T-cell (primary cell): ENCODE results near the gene PRDM16. TPM values are rescaled to one million over a fixed set of nuclear protein-coding genes. Genes with fewer than 3 reads are reported as not detected.

Experiments
- ATAC-seq, 4 experiments: fragments of 200-7000 bp in 3 of 4; fragments of 150-1000 bp in 1 of 4; cut with Tn5 transposase; replicated peaks in 1 of 4; 1 replicate in 3 of 4; 2 replicates in 1 of 4; pipeline ENCODE4 v1.10.0; 2021; ENCODE audit warnings: moderate library complexity in 3 of 4, mild to moderate bottlenecking in 2 of 4, moderate number of reproducible peaks in 1 of 4
- CTCF ChIA-PET, 2 donors: fragments of 300-600 bp; sonication (Branson Sonifier 250); formaldehyde crosslinking; loops; one replicate each; lab custom pipeline; 2022; ENCODE audit warnings: antibody characterized with exemption in 2 of 2; lab: Charles Lee
- POLR2A ChIA-PET, 2 donors: fragments of 300-600 bp; sonication (Branson Sonifier 250); formaldehyde crosslinking; loops; one replicate each; lab custom pipeline; 2022; ENCODE audit warnings: antibody characterized with exemption in 2 of 2; lab: Charles Lee
- DNase-seq, 35 experiments: peaks; one replicate each; pipeline versions ENCODE4 v3.0.0 to v3.0.0-alpha.2; 2013 to 2023
- H3K27ac ChIP-seq: one replicate; pipeline ENCODE4 v1.5.1; 2013; ENCODE audit warnings: low read length
- H3K27me3 ChIP-seq, 2 experiments: replicated peaks in 1 of 2; 1 replicate in 1 of 2; 2 replicates in 1 of 2; pipeline versions ENCODE4 v1.6.1 to v1.7.0; 2013; ENCODE audit warnings: low read length in 1 of 2, mixed read lengths in 1 of 2; ENCODE audit not compliant: control insufficient read depth in 2 of 2, insufficient read depth in 2 of 2; ENCODE audit errors: extremely low read depth in 1 of 2
- H3K36me3 ChIP-seq, 2 donors: 1 replicate in 1 of 2; 2 replicates in 1 of 2; pipeline versions ENCODE4 v1.6.1 to v1.7.0; 2013; ENCODE audit warnings: low read length in 1 of 2; ENCODE audit not compliant: control insufficient read depth in 2 of 2, insufficient read depth in 1 of 2; ENCODE audit errors: extremely low read depth in 1 of 2
- H3K4me1 ChIP-seq, 2 experiments: 1 replicate in 1 of 2; 2 replicates in 1 of 2; pipeline versions ENCODE4 v1.6.1 to v1.7.0; 2013; ENCODE audit warnings: low read length in 2 of 2, mixed read lengths in 1 of 2; ENCODE audit not compliant: insufficient read depth in 2 of 2, control insufficient read depth in 1 of 2; ENCODE audit errors: extremely low read depth in 1 of 2
- H3K4me3 ChIP-seq, 2 donors: 1 replicate in 1 of 2; 2 replicates in 1 of 2; pipeline versions ENCODE4 v1.5.1 to v1.7.0; 2013; ENCODE audit warnings: mild to moderate bottlenecking in 2 of 2, low read length in 1 of 2, moderate library complexity in 1 of 2; ENCODE audit not compliant: control insufficient read depth in 1 of 2; ENCODE audit errors: extremely low read depth in 1 of 2
- H3K9me3 ChIP-seq: 2 replicates; pipeline ENCODE4 v1.7.0; 2013
- H3K27ac Mint-ChIP-seq, 2 donors: one replicate each; pipeline ENCODE4 v1.8.0; 2020 to 2021; ENCODE audit warnings: mild to moderate bottlenecking in 2 of 2, mixed read lengths in 2 of 2
- H3K27me3 Mint-ChIP-seq, 2 donors: one replicate each; pipeline ENCODE4 v1.8.0; 2021 to 2022; ENCODE audit warnings: mixed read lengths in 2 of 2
- H3K36me3 Mint-ChIP-seq: one replicate; pipeline ENCODE4 v1.8.0; 2021; ENCODE audit warnings: mixed read lengths
- H3K4me1 Mint-ChIP-seq, 3 donors: one replicate each; pipeline ENCODE4 v1.8.0; 2020 to 2022; ENCODE audit warnings: mixed read lengths in 3 of 3, mild to moderate bottlenecking in 1 of 3
- H3K4me3 Mint-ChIP-seq, 3 donors: one replicate each; pipeline ENCODE4 v1.8.0; 2020 to 2022; ENCODE audit warnings: mild to moderate bottlenecking in 3 of 3, mixed read lengths in 3 of 3, moderate library complexity in 3 of 3
- H3K9me3 Mint-ChIP-seq, 3 donors: one replicate each; pipeline ENCODE4 v1.8.0; 2020 to 2022; ENCODE audit warnings: mixed read lengths in 3 of 3
- WGBS: methylation state at CpG from one replicate; pipeline ENCODE4 v1.1.5; 2013; ENCODE audit warnings: missing lambda C conversion rate; ENCODE audit not compliant: insufficient coverage; 5-methylcytosine and 5-hydroxymethylcytosine counted together
- total RNA-seq, 35 experiments: library from RNA in 6 of 35; stranded (reverse) in 6 of 35; fragments of 120-200 nt in 1 of 35; gene quantifications; one replicate each; pipeline versions ENCODE4 v1.2.1 to v1.2.4 and lab custom pipeline; 2013 to 2026

The PRDM16 gene
- total RNA-seq, 5 donors from 2014 or later (not counting 1 experiment from before 2014, with no cell fraction given): 0.15 to 0.70 (median 0.24) TPM; not detected in 1

GRCh38 chr1:3251099-3251806 lies 182.2 kb downstream of the PRDM16 start:
- no peak overlapping the region for H3K27ac ChIP-seq
- no peaks in the 10 kb centered on the region for H3K4me1 Mint-ChIP-seq
- WGBS: 62% methylated on average over 17 of the region's 24 CpGs
- no peak overlapping the region for H3K4me3 ChIP-seq
- no peaks in the 10 kb centered on the region for H3K36me3 ChIP-seq
- peaks cover 8 to 34% of the 10 kb centered on the region in 2 experiments for H3K27me3 ChIP-seq
- no peaks in the 10 kb centered on the region for H3K9me3 ChIP-seq
- ATAC-seq: no peak
- CTCF ChIA-PET: no interaction called here
- H3K36me3 Mint-ChIP-seq: no peaks in the 10 kb centered on the region
- H3K9me3 Mint-ChIP-seq: no peaks in the 10 kb centered on the region
- H3K27ac Mint-ChIP-seq: no peak overlapping the region
- H3K4me1 ChIP-seq: no peaks in the 10 kb centered on the region
- DNase-seq: no peak
- POLR2A ChIA-PET: no interaction called here
- H3K4me3 Mint-ChIP-seq: no peak overlapping the region
- peaks cover 12 to 29% of the 10 kb centered on the region in 2 donors for H3K27me3 Mint-ChIP-seq

- Histone ChIP-seq H3K36me3 (no peaks in the 10 kb centered on the region), H3K9me3 (no peaks in the 10 kb centered on the region), H3K27ac (no peak overlapping the region), H3K4me1 (no peaks in the 10 kb centered on the region), H3K4me3 (no peak overlapping the region), H3K27me3 (peaks cover 6 to 32% of the 10 kb centered on the region in 2 experiments)
- H3K4me1 Mint-ChIP-seq: no peaks in the 10 kb centered on the region
- H3K27ac Mint-ChIP-seq: no peak overlapping the region
- no peak overlapping the region for H3K4me3 Mint-ChIP-seq
- no peaks in the 10 kb centered on the region for H3K36me3 Mint-ChIP-seq
- no peak for DNase-seq
- ChIA-PET POLR2A (interaction anchor here in 1 of 2 donors (0.6 kb wide), 1 partner anchor 49 kb away, joined by 4 read pairs; no protein-coding TSS in a partner anchor), CTCF (no interaction called here)
- no peak for ATAC-seq
- H3K27me3 Mint-ChIP-seq: peaks cover 11 to 28% of the 10 kb centered on the region in 2 donors
- H3K9me3 Mint-ChIP-seq: no peaks in the 10 kb centered on the region
- WGBS: 60% methylated on average over 11 of the region's 17 CpGs
These were observed 182.9 kb downstream of the PRDM16 start for GRCh38 chr1:3251807-3252428.

- H3K36me3 Mint-ChIP-seq: no peaks in the 10 kb centered on the region
- Histone ChIP-seq H3K36me3 (no peaks in the 10 kb centered on the region), H3K27me3 (peaks cover 0 to 27% of the 10 kb centered on the region in 2 experiments), H3K9me3 (no peaks in the 10 kb centered on the region), H3K27ac (no peak overlapping the region), H3K4me3 (no peak overlapping the region), H3K4me1 (no peaks in the 10 kb centered on the region)
- ChIA-PET CTCF (no interaction called here), POLR2A (no interaction called here)
- WGBS: 89% methylated on average over 15 of the region's 15 CpGs
- DNase-seq (no peak), ATAC-seq (no peak)
- H3K27ac Mint-ChIP-seq: no peak overlapping the region
- H3K4me1 Mint-ChIP-seq: no peaks in the 10 kb centered on the region
- H3K27me3 Mint-ChIP-seq: peaks cover 4 to 8% of the 10 kb centered on the region in 2 donors
- H3K9me3 Mint-ChIP-seq: peaks cover 3 to 5% (median 5%) of the 10 kb centered on the region in 3 donors
- H3K4me3 Mint-ChIP-seq: no peak overlapping the region
These were observed 186.7 kb downstream of the PRDM16 start for GRCh38 chr1:3255680-3256079.

- Mint-ChIP-seq H3K4me1 (no peaks in the 10 kb centered on the region), H3K9me3 (peaks cover 3 to 6% (median 5%) of the 10 kb centered on the region in 3 donors), H3K36me3 (no peaks in the 10 kb centered on the region), H3K27ac (no peak overlapping the region), H3K27me3 (peaks cover 4 to 8% of the 10 kb centered on the region in 2 donors), H3K4me3 (no peak overlapping the region)
- ATAC-seq (no peak), DNase-seq (no peak)
- H3K27me3 ChIP-seq: peaks cover 0 to 26% of the 10 kb centered on the region in 2 experiments
- WGBS: no CpG with 5 or more reads among the region's 4 CpGs
- H3K4me1 ChIP-seq: no peaks in the 10 kb centered on the region
- no peaks in the 10 kb centered on the region for H3K9me3 ChIP-seq
- H3K36me3 ChIP-seq: no peaks in the 10 kb centered on the region
- ChIA-PET CTCF (no interaction called here), POLR2A (no interaction called here)
- H3K4me3 ChIP-seq: no peak overlapping the region
- no peak overlapping the region for H3K27ac ChIP-seq
These were observed 188.8 kb downstream of the PRDM16 start for GRCh38 chr1:3257788-3258187.

- ATAC-seq (no peak), DNase-seq (no peak)
- H3K36me3 Mint-ChIP-seq: no peaks in the 10 kb centered on the region
- no peak overlapping the region for H3K27ac Mint-ChIP-seq
- Histone ChIP-seq H3K27me3 (peaks cover 0 to 31% of the 10 kb centered on the region in 2 experiments), H3K36me3 (no peaks in the 10 kb centered on the region), H3K4me1 (no peaks in the 10 kb centered on the region), H3K4me3 (no peak overlapping the region), H3K27ac (no peak overlapping the region), H3K9me3 (no peaks in the 10 kb centered on the region)
- H3K4me3 Mint-ChIP-seq: no peak overlapping the region
- no peaks in the 10 kb centered on the region for H3K4me1 Mint-ChIP-seq
- ChIA-PET CTCF (no interaction called here), POLR2A (no interaction called here)
- peaks cover 4 to 8% of the 10 kb centered on the region in 2 donors for H3K27me3 Mint-ChIP-seq
- WGBS: 85% methylated on average over 9 of the region's 16 CpGs
- peaks cover 3 to 6% (median 5%) of the 10 kb centered on the region in 3 donors for H3K9me3 Mint-ChIP-seq
These were observed 189.5 kb downstream of the PRDM16 start for GRCh38 chr1:3258386-3259003.

GRCh38 chr1:3259020-3259419 lies 190.0 kb downstream of the PRDM16 start:
- POLR2A ChIA-PET: no interaction called here

More at GRCh38 chr1:3259020-3259419, 190.0 kb downstream of the PRDM16 start:
- H3K9me3 ChIP-seq: no peaks in the 10 kb centered on the region
- Mint-ChIP-seq H3K36me3 (no peaks in the 10 kb centered on the region), H3K9me3 (peaks cover 3 to 6% (median 5%) of the 10 kb centered on the region in 3 donors), H3K4me1 (no peaks in the 10 kb centered on the region), H3K27me3 (peaks cover 1 to 8% of the 10 kb centered on the region in 2 donors), H3K27ac (no peak overlapping the region), H3K4me3 (no peak overlapping the region)
- 91% methylated on average over 14 of the region's 14 CpGs for WGBS
- CTCF ChIA-PET: no interaction called here
- H3K27me3 ChIP-seq: peaks cover 0 to 36% of the 10 kb centered on the region in 2 experiments
- no peak overlapping the region for H3K4me3 ChIP-seq
- DNase-seq (no peak), ATAC-seq (no peak)
- no peak overlapping the region for H3K27ac ChIP-seq
- H3K4me1 ChIP-seq: no peaks in the 10 kb centered on the region
- no peaks in the 10 kb centered on the region for H3K36me3 ChIP-seq
